WTC11 (cell line): Measurements from ENCODE around the gene IL36RN. TPM values are rescaled to one million over a fixed set of nuclear protein-coding genes. Genes with fewer than 3 reads are reported as not detected.

Source experiments
- ATAC-seq: fragments of 200-7000 bp; cut with Tn5 transposase; 2 replicates; pipeline ENCODE4 v1.10.0; 2021; ENCODE audit warnings: mild to moderate bottlenecking, moderate library complexity
- CTCF ChIA-PET: fragments of 300-600 bp; sonication (Branson Sonifier 250); formaldehyde crosslinking; loops from one replicate; lab custom pipeline; 2021; ENCODE audit warnings: antibody characterized with exemption; lab: Charles Lee
- POLR2A ChIA-PET: fragments of 350-600 bp; sonication (Branson Sonifier 250); formaldehyde crosslinking; loops from one replicate; lab custom pipeline; 2021; ENCODE audit warnings: antibody characterized with exemption; lab: Charles Lee
- DNase-seq: peaks from one replicate; pipeline ENCODE4 v3.0.0; 2021; ENCODE audit warnings: low spot score
- H3K27ac Mint-ChIP-seq: 2 replicates; pipeline ENCODE4 v1.8.0; 2021; ENCODE audit warnings: mixed read lengths
- H3K27me3 Mint-ChIP-seq: 2 replicates; pipeline ENCODE4 v1.8.0; 2021; ENCODE audit warnings: low read depth, mild to moderate bottlenecking, moderate library complexity, mixed read lengths
- H3K36me3 Mint-ChIP-seq: 2 replicates; pipeline ENCODE4 v1.8.0; 2021; ENCODE audit warnings: mixed read lengths
- H3K4me1 Mint-ChIP-seq: 2 replicates; pipeline ENCODE4 v1.8.0; 2022; ENCODE audit warnings: mixed read lengths
- H3K4me3 Mint-ChIP-seq: 2 replicates; pipeline ENCODE4 v1.8.0; 2021; ENCODE audit warnings: mild to moderate bottlenecking, moderate library complexity, mixed read lengths
- H3K9me3 Mint-ChIP-seq: 2 replicates; pipeline ENCODE4 v1.8.0; 2021; ENCODE audit warnings: mixed read lengths
- ATF3 ChIP-seq: sonication (generic); formaldehyde crosslinking; conservative IDR thresholded peaks from 2 replicates; pipeline ENCODE4 v1.8.1; 2022; ENCODE audit warnings: mild to moderate bottlenecking, missing genetic modification reagents
- ATF6 ChIP-seq: sonication (generic); formaldehyde crosslinking; IDR thresholded peaks from 2 replicates; pipeline ENCODE4 v1.8.1; 2023; ENCODE audit warnings: mild to moderate bottlenecking, missing genetic modification reagents
- CBFB ChIP-seq: sonication (generic); formaldehyde crosslinking; IDR thresholded peaks from 2 replicates; pipeline ENCODE4 v1.8.1; 2022; ENCODE audit warnings: mild to moderate bottlenecking, low read depth, missing genetic modification reagents
- E2F4 ChIP-seq: sonication (generic); formaldehyde crosslinking; IDR thresholded peaks from 2 replicates; pipeline ENCODE4 v1.8.1; 2022; ENCODE audit warnings: low read depth, mild to moderate bottlenecking, moderate library complexity, missing genetic modification reagents, borderline replicate concordance
- ETV6 ChIP-seq: sonication (generic); formaldehyde crosslinking; IDR thresholded peaks from 2 replicates; pipeline ENCODE4 v1.8.1; 2022; ENCODE audit warnings: mild to moderate bottlenecking, missing genetic modification reagents
- FOXK1 ChIP-seq: sonication (generic); formaldehyde crosslinking; IDR thresholded peaks from 2 replicates; pipeline ENCODE4 v1.8.0; 2022; ENCODE audit warnings: mild to moderate bottlenecking, moderate library complexity, missing genetic modification reagents
- FOXP4 ChIP-seq: sonication (generic); formaldehyde crosslinking; IDR thresholded peaks from 2 replicates; pipeline ENCODE4 v1.8.0; 2022; ENCODE audit warnings: mild to moderate bottlenecking, missing genetic modification reagents
- GABPB1 ChIP-seq: sonication (generic); formaldehyde crosslinking; IDR thresholded peaks from 2 replicates; pipeline ENCODE4 v1.8.1; 2023; ENCODE audit warnings: mild to moderate bottlenecking, missing genetic modification reagents
- IRF2 ChIP-seq: sonication (generic); formaldehyde crosslinking; IDR thresholded peaks from 2 replicates; pipeline ENCODE4 v1.8.0; 2022; ENCODE audit warnings: low read depth, missing genetic modification reagents, borderline replicate concordance
- JUN ChIP-seq: sonication (generic); formaldehyde crosslinking; IDR thresholded peaks from 2 replicates; pipeline ENCODE4 v1.8.0; 2023; ENCODE audit warnings: mild to moderate bottlenecking, missing genetic modification reagents
- MYBL2 ChIP-seq: sonication (generic); formaldehyde crosslinking; IDR thresholded peaks from 2 replicates; pipeline ENCODE4 v1.8.1; 2023; ENCODE audit warnings: mild to moderate bottlenecking, moderate library complexity, missing genetic modification reagents
- NFYB ChIP-seq: sonication (generic); formaldehyde crosslinking; conservative IDR thresholded peaks from 2 replicates; pipeline ENCODE4 v1.8.0; 2022; ENCODE audit warnings: low read depth, missing genetic modification reagents
- NR2C2 ChIP-seq: sonication (generic); formaldehyde crosslinking; IDR thresholded peaks from 2 replicates; pipeline ENCODE4 v1.8.0; 2022; ENCODE audit warnings: mild to moderate bottlenecking, missing genetic modification reagents
- NR3C1 ChIP-seq: sonication (generic); formaldehyde crosslinking; conservative IDR thresholded peaks from 2 replicates; pipeline ENCODE4 v1.8.1; 2023; ENCODE audit warnings: low read depth, mild to moderate bottlenecking, missing genetic modification reagents
- OVOL2 ChIP-seq: fragments of 250-450 bp; sonication (Bioruptor Pico); IDR thresholded peaks from 2 replicates; pipeline ENCODE4 v1.9.0; 2021; ENCODE audit warnings: mild to moderate bottlenecking, borderline replicate concordance
- SMAD3 ChIP-seq: sonication (generic); formaldehyde crosslinking; IDR thresholded peaks from 2 replicates; pipeline ENCODE4 v1.8.0; 2022; ENCODE audit warnings: missing genetic modification reagents, mild to moderate bottlenecking, borderline replicate concordance
- SMAD4 ChIP-seq: sonication (generic); formaldehyde crosslinking; IDR thresholded peaks from 2 replicates; pipeline ENCODE4 v1.8.0; 2022; ENCODE audit warnings: mild to moderate bottlenecking, missing genetic modification reagents
- SOX15 ChIP-seq: fragments of 250-450 bp; sonication (Bioruptor Pico); IDR thresholded peaks from 2 replicates; pipeline ENCODE4 v1.9.0; 2021; ENCODE audit warnings: mild to moderate bottlenecking
- SP1 ChIP-seq: sonication (generic); formaldehyde crosslinking; conservative IDR thresholded peaks from 2 replicates; pipeline ENCODE4 v1.8.1; 2022; ENCODE audit warnings: missing genetic modification reagents
- ZNF219 ChIP-seq: sonication (generic); formaldehyde crosslinking; IDR thresholded peaks from 2 replicates; pipeline ENCODE4 v1.8.0; 2023; ENCODE audit warnings: missing genetic modification reagents, mild to moderate bottlenecking, borderline replicate concordance
- ZNF232 ChIP-seq: sonication (generic); formaldehyde crosslinking; IDR thresholded peaks from 2 replicates; pipeline ENCODE4 v1.8.0; 2022; ENCODE audit warnings: mild to moderate bottlenecking, missing genetic modification reagents
- ZNF263 ChIP-seq: sonication (generic); formaldehyde crosslinking; IDR thresholded peaks from 2 replicates; pipeline ENCODE4 v1.8.1; 2022; ENCODE audit warnings: low read depth, mild to moderate bottlenecking, moderate library complexity, missing genetic modification reagents
- ZNF281 ChIP-seq: sonication (generic); formaldehyde crosslinking; IDR thresholded peaks from 2 replicates; pipeline ENCODE4 v1.8.0; 2023; ENCODE audit warnings: mild to moderate bottlenecking, missing genetic modification reagents
- ZNF671 ChIP-seq: fragments of 250-450 bp; sonication (Bioruptor Pico); IDR thresholded peaks from 2 replicates; pipeline ENCODE4 v1.8.0; 2021; ENCODE audit warnings: mild to moderate bottlenecking
- ZSCAN18 ChIP-seq: fragments of 250-450 bp; sonication (Bioruptor Pico); IDR thresholded peaks from 2 replicates; pipeline ENCODE4 v2.1.2; 2022; ENCODE audit warnings: mild to moderate bottlenecking, moderate library complexity
- total RNA-seq: library from RNA; stranded (reverse); gene quantifications from 3 replicates; pipeline ENCODE4 v1.2.3, GENCODE V29; 2021

Gene IL36RN
- total RNA-seq, 1 experiment from 2014 or later: not detected

GRCh38 chr2:113013336-113013661, 45.7 kb upstream of the IL36RN start (continued):
- TF ChIP-seq ZNF219: no peak
- no peak for TF ChIP-seq NFYB
- TF ChIP-seq GABPB1 (CRISPR knock-in tag): no peak
- TF ChIP-seq MYBL2 (CRISPR knock-in tag): no peak

- ChIA-PET CTCF (no interaction called here), POLR2A (no interaction called here)
- H3K27me3 Mint-ChIP-seq: peaks cover 50% of the 10 kb centered on the region
- no peaks in the 10 kb centered on the region for H3K4me1 Mint-ChIP-seq
- no peak overlapping the region for H3K27ac Mint-ChIP-seq
- H3K9me3 Mint-ChIP-seq: peaks cover 47% of the 10 kb centered on the region
- DNase-seq (no peak), ATAC-seq (no peak)
- H3K36me3 Mint-ChIP-seq: no peaks in the 10 kb centered on the region; the same call in 1 of the 2 replicates
- TF ChIP-seq ZNF263 (no peak), ZSCAN18 (CRISPR knock-in tag) (no peak), SMAD4 (no peak), GABPB1 (CRISPR knock-in tag) (no peak), SP1 (CRISPR knock-in tag) (no peak), ATF6 (CRISPR knock-in tag) (no peak), NR3C1 (CRISPR knock-in tag) (no peak), ZNF219 (no peak), IRF2 (CRISPR knock-in tag) (no peak), CBFB (CRISPR knock-in tag) (no peak), NR2C2 (CRISPR knock-in tag) (no peak), SOX15 (CRISPR knock-in tag) (no peak), OVOL2 (CRISPR knock-in tag) (no peak), ZNF671 (CRISPR knock-in tag) (no peak), FOXP4 (CRISPR knock-in tag) (no peak)
- no peak overlapping the region for H3K4me3 Mint-ChIP-seq
Measured at GRCh38 chr2:113014067-113014466, 44.9 kb upstream of the IL36RN start.

- H3K36me3 Mint-ChIP-seq: no peaks in the 10 kb centered on the region; the same call in 1 of the 2 replicates
- H3K4me3 Mint-ChIP-seq: no peak overlapping the region
- H3K4me1 Mint-ChIP-seq: no peaks in the 10 kb centered on the region
- peaks cover 57% of the 10 kb centered on the region for H3K27me3 Mint-ChIP-seq
- H3K27ac Mint-ChIP-seq: no peak overlapping the region
- H3K9me3 Mint-ChIP-seq: peaks cover 56% of the 10 kb centered on the region
- DNase-seq (no peak), ATAC-seq (no peak)
- ChIA-PET POLR2A (no interaction called here), CTCF (interaction anchor here (1.7 kb wide), 1 partner anchor 65 kb away, joined by 3 read pairs; no protein-coding TSS in a partner anchor)
- TF ChIP-seq E2F4 (no peak), JUN (no peak), ZNF281 (CRISPR knock-in tag) (no peak), ATF3 (no peak), ETV6 (no peak), ZNF232 (CRISPR knock-in tag) (no peak), SMAD3 (CRISPR knock-in tag) (no peak), FOXK1 (CRISPR knock-in tag) (no peak)
Measured at GRCh38 chr2:113015042-113015441, 44.0 kb upstream of the IL36RN start.
